HUES48 (cell line): ENCODE measurements around the gene NLRP4.

ENCODE experiments used
- H3K27ac ChIP-seq: one replicate; pipeline ENCODE4 v1.7.0; 2013; ENCODE audit warnings: low read depth, low read length, inconsistent platforms
- H3K27me3 ChIP-seq: 2 replicates; pipeline ENCODE4 v1.6.1; 2013; ENCODE audit warnings: mild to moderate bottlenecking, low read length; ENCODE audit not compliant: control insufficient read depth, insufficient read depth
- H3K36me3 ChIP-seq: 2 replicates; pipeline ENCODE4 v1.6.1; 2013; ENCODE audit warnings: low read length; ENCODE audit not compliant: control insufficient read depth, insufficient read depth
- H3K4me1 ChIP-seq: 2 replicates; pipeline ENCODE4 v1.6.1; 2013; ENCODE audit warnings: mild to moderate bottlenecking, low read length; ENCODE audit not compliant: control insufficient read depth, insufficient read depth
- H3K4me3 ChIP-seq: 2 replicates; pipeline ENCODE4 v1.5.1; 2013; ENCODE audit warnings: mild to moderate bottlenecking, low read depth, low read length
- H3K9ac ChIP-seq: 2 replicates; pipeline ENCODE4 v1.6.1; 2013; ENCODE audit warnings: mild to moderate bottlenecking, low read depth, low read length, moderate library complexity
- H3K9me3 ChIP-seq: 2 replicates; pipeline ENCODE4 v1.6.1; 2013; ENCODE audit warnings: low read length; ENCODE audit not compliant: control insufficient read depth, insufficient read depth

NLRP4 gene, protein sequence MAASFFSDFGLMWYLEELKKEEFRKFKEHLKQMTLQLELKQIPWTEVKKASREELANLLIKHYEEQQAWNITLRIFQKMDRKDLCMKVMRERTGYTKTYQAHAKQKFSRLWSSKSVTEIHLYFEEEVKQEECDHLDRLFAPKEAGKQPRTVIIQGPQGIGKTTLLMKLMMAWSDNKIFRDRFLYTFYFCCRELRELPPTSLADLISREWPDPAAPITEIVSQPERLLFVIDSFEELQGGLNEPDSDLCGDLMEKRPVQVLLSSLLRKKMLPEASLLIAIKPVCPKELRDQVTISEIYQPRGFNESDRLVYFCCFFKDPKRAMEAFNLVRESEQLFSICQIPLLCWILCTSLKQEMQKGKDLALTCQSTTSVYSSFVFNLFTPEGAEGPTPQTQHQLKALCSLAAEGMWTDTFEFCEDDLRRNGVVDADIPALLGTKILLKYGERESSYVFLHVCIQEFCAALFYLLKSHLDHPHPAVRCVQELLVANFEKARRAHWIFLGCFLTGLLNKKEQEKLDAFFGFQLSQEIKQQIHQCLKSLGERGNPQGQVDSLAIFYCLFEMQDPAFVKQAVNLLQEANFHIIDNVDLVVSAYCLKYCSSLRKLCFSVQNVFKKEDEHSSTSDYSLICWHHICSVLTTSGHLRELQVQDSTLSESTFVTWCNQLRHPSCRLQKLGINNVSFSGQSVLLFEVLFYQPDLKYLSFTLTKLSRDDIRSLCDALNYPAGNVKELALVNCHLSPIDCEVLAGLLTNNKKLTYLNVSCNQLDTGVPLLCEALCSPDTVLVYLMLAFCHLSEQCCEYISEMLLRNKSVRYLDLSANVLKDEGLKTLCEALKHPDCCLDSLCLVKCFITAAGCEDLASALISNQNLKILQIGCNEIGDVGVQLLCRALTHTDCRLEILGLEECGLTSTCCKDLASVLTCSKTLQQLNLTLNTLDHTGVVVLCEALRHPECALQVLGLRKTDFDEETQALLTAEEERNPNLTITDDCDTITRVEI

DNA sequence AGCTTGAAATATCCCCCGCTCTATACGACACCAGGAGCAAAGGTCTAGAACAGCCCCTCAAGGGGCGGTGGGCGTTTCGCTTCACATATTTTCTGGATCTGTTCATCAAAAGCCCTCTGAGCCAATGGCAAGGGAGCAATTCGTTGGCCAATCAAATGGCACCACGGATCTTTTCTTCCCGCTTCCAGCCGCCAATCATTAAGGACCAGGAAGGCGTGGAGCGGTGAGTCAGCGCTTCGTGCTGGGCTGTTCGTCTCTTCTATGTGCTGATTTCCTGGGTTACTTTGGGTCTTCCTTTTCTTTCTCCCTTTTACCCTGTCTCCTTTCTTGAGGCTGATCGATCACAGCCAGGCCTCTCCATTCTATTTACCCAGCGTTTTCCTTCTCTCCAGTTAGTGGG is at the start of gene NLRP4:
TSS of gene NLRP4 (plus strand) at position 201 of the 400 bp plus-strand sequence. CDS start 15,541 bp downstream, outside the sequence.
- Histone ChIP-seq H3K27ac (no peak within 1 kb of the TSS), H3K4me1 (no peaks in the 10 kb centered on the region)

DNA sequence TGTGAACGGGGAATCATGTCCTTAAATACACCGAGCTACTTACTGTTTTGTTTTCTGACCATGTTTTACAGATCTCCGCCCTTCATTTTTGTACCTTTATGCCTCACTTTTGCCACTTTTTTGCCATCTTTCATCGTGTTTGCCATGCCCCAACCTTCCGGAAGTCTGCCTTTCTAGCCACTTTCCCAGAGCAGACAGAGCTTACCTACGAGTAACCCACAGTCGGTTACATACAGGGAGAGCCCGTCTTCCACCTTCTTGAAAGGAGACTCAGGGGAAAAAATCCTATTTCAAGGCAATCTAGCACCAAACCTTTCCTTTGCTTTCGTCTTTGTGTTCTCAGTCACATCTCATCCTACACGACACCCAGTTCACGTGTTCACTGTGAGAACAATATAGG is 41.3 kb upstream of the NLRP4 start:
- Histone ChIP-seq H3K27me3 (no peaks in the 10 kb centered on the region), H3K4me3 (no peak overlapping the region), H3K27ac (no peak overlapping the region), H3K4me1 (no peaks in the 10 kb centered on the region), H3K9me3 (peaks cover 87% of the 10 kb centered on the region), H3K9ac (no peak overlapping the region), H3K36me3 (no peaks in the 10 kb centered on the region)

More for the DNA sequence above, at the start of gene NLRP4:
- Histone ChIP-seq H3K9me3 (peaks cover 80% of the 10 kb centered on the region), H3K9ac (no peak within 1 kb of the TSS), H3K27me3 (no peaks in the 10 kb centered on the region), H3K36me3 (no peaks in the 10 kb centered on the region), H3K4me3 (no peak within 1 kb of the TSS)

DNA sequence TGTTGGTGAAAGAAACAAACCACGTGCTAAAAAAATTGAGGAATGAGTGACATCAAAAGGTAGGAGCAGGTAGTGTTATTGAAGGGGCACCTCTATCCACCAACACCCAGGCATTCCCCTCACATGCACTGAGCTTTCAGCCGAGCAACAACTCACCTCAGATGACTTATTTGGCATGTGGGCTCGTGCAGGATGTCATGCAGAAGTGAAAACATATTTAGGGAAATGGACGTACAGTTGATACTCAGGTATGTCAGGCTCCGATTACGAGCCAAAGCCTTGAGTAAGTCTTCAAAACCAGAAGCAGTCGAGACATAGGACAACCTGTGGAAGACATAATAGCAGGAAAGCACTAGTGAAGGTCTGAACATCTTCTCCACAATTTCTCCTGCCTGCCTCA is 34.9 kb upstream of the NLRP4 start:
- Histone ChIP-seq H3K36me3 (no peaks in the 10 kb centered on the region), H3K4me1 (no peaks in the 10 kb centered on the region), H3K9me3 (peaks cover 87% of the 10 kb centered on the region), H3K4me3 (no peak overlapping the region), H3K9ac (no peak overlapping the region), H3K27me3 (no peaks in the 10 kb centered on the region), H3K27ac (no peak overlapping the region)

DNA sequence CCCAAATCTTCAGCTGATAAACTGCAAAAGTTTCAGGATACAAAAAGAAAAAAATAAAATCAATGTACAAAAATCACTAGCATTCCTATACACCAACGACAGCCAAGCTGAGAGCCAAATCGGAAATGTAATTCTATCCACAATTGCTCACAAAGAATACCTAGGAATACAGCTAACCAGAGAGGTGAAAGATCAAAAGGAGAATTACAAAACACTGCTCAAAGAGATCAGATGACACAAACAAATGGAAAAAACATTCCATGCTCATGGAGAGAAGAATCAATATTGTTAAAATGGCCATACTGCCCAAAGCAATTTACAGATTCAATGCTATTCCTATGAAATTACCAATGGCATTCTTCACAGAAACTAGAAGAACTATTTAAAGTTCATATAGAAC is 34.1 kb upstream of the NLRP4 start:
- no peaks in the 10 kb centered on the region for H3K4me1 ChIP-seq
- H3K36me3 ChIP-seq: no peaks in the 10 kb centered on the region
- H3K4me3 ChIP-seq: no peak overlapping the region
- H3K27ac ChIP-seq: no peak overlapping the region
- H3K27me3 ChIP-seq: no peaks in the 10 kb centered on the region
- H3K9ac ChIP-seq: no peak overlapping the region
- peaks cover 90% of the 10 kb centered on the region for H3K9me3 ChIP-seq

DNA sequence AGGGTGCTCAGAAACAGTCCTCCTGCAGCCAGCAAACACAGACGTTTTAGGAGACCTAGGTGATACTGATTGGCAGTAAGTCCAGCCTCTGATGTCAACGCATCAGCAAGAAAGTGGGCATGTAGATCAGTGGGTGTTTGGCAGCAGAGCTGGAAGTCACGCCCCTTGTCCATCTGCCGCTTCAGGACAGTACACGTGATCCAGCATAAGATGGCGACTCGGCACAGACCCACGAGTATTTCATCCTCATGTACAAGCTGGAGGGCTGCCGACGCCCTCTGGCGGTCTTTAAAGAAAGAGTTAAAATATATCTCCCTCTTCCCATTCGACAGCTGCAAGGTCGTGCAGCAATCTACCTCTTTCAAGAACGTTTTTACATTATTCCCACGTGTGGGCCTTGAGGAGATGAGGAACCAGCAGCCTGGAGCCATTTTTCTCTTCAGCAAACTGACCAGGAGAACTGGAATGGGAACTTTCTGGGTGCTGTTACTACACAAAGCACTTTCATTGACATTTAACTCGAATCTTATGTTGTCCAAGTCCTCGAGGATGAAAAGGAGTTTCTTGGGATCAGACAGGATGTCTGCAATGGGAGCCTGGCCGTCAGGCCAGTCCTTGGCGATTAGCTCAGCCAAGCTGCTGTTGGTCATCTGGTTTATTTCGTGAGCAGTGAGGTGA is 26.8 kb upstream of the NLRP4 start:
- Histone ChIP-seq H3K27me3 (no peaks in the 10 kb centered on the region), H3K9me3 (peaks cover 94% of the 10 kb centered on the region), H3K36me3 (no peaks in the 10 kb centered on the region), H3K4me3 (no peak overlapping the region), H3K9ac (no peak overlapping the region), H3K27ac (no peak overlapping the region), H3K4me1 (no peaks in the 10 kb centered on the region)

DNA sequence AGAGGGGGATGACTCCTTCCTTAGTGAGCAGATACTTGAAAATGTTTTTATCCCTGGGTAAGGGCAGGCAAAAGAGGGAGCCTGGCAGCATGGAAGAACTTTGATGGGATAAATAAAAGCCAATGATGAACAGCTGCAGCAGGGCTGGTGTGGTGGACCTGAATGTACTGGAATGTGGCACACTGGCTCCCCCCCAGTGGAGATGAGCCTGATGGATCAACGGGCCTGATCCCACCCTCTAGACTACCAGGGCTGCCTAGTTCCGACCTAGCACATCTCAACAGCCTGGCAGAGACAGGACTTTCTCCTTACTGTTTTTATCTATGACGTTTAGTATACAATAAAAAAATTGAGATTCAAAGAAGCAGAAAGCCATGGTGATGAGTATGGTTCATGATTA is 25.0 kb upstream of the NLRP4 start:
- Histone ChIP-seq H3K4me3 (no peak overlapping the region), H3K9me3 (peaks cover 93% of the 10 kb centered on the region), H3K9ac (no peak overlapping the region), H3K36me3 (no peaks in the 10 kb centered on the region), H3K27ac (no peak overlapping the region), H3K4me1 (no peaks in the 10 kb centered on the region), H3K27me3 (no peaks in the 10 kb centered on the region)

GRCh38 chr19:55812449-55812848 is 23.9 kb upstream of the NLRP4 start:
- no peak overlapping the region for H3K4me3 ChIP-seq
- peaks cover 93% of the 10 kb centered on the region for H3K9me3 ChIP-seq
- H3K36me3 ChIP-seq: no peaks in the 10 kb centered on the region

GRCh38 chr19:55813906-55814305 is 22.4 kb upstream of the NLRP4 start:
- Histone ChIP-seq H3K36me3 (no peaks in the 10 kb centered on the region), H3K9me3 (peaks cover 92% of the 10 kb centered on the region), H3K4me3 (no peak overlapping the region), H3K27me3 (no peaks in the 10 kb centered on the region), H3K27ac (no peak overlapping the region), H3K9ac (no peak overlapping the region), H3K4me1 (no peaks in the 10 kb centered on the region)

More at GRCh38 chr19:55812449-55812848, 23.9 kb upstream of the NLRP4 start:
- no peak overlapping the region for H3K9ac ChIP-seq
- no peak overlapping the region for H3K27ac ChIP-seq
- H3K27me3 ChIP-seq: no peaks in the 10 kb centered on the region
- no peaks in the 10 kb centered on the region for H3K4me1 ChIP-seq

DNA sequence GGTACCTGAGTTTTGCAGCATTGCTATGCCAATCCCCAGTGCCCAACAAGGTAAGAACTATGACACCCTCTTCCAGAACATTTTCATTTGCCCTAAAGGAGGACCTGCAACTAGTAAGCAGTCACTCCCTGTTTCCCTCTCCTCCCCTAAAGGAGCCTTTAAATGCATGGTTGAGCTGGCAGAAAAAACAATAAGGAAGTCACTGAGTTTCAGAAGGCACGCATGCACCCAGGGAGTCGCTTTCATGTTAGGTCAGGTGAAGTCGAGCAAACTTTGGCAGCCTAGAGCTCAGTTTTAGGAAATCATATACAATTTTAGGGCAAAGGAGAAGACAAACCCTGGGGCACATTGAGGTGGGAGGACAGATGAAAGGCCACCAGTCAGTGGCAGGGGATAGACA is 16.3 kb upstream of the NLRP4 start:
- Histone ChIP-seq H3K27me3 (no peaks in the 10 kb centered on the region), H3K27ac (no peak overlapping the region), H3K36me3 (no peaks in the 10 kb centered on the region), H3K4me3 (no peak overlapping the region), H3K9me3 (peaks cover 67% of the 10 kb centered on the region), H3K4me1 (no peaks in the 10 kb centered on the region), H3K9ac (no peak overlapping the region)

GRCh38 chr19:55830656-55831055 is 5.7 kb upstream of the NLRP4 start:
- H3K4me3 ChIP-seq: no peak overlapping the region
- no peaks in the 10 kb centered on the region for H3K4me1 ChIP-seq
- no peaks in the 10 kb centered on the region for H3K36me3 ChIP-seq
- no peak overlapping the region for H3K9ac ChIP-seq
- H3K27ac ChIP-seq: no peak overlapping the region
- no peaks in the 10 kb centered on the region for H3K27me3 ChIP-seq
- peaks cover 66% of the 10 kb centered on the region for H3K9me3 ChIP-seq
